Measurements from ENCODE around the gene HDAC10.

GRCh38 chr22:50283821-50284220 lies 32.8 kb upstream of the HDAC10 start:
- TF ChIP-seq, protein P1, sequence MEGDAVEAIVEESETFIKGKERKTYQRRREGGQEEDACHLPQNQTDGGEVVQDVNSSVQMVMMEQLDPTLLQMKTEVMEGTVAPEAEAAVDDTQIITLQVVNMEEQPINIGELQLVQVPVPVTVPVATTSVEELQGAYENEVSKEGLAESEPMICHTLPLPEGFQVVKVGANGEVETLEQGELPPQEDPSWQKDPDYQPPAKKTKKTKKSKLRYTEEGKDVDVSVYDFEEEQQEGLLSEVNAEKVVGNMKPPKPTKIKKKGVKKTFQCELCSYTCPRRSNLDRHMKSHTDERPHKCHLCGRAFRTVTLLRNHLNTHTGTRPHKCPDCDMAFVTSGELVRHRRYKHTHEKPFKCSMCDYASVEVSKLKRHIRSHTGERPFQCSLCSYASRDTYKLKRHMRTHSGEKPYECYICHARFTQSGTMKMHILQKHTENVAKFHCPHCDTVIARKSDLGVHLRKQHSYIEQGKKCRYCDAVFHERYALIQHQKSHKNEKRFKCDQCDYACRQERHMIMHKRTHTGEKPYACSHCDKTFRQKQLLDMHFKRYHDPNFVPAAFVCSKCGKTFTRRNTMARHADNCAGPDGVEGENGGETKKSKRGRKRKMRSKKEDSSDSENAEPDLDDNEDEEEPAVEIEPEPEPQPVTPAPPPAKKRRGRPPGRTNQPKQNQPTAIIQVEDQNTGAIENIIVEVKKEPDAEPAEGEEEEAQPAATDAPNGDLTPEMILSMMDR (IDR thresholded peaks at IDR 0.05) = no peak
- no peak for TF ChIP-seq POLR2A (IDR thresholded peaks at IDR 0.05)

All from thyroid gland (tissue), 4 donors.